Peyer's patch (tissue), 4 donors: ENCODE results near the gene GNG7.
A peak's percentile ranks its signal among the peaks of the same experiment; 100 is the strongest.

Experiments
- POLR2A ChIP-seq, 2 donors: fragments of 450-650 bp; IDR thresholded peaks; one replicate each; pipeline ENCODE4 v1.5.1; 2017; ENCODE audit warnings: antibody characterized with exemption in 2 of 2, mild to moderate bottlenecking in 2 of 2, moderate library complexity in 2 of 2
- TF ChIP-seq, protein P1 (sequence below), 6 experiments: fragments of 450-650 bp in 4 of 6; fragments of 200-600 bp in 2 of 6; sonication (generic) in 1 of 6; IDR thresholded peaks; one replicate each; pipeline ENCODE4 v1.5.1; 2017 to 2019; ENCODE audit warnings: antibody characterized with exemption in 6 of 6, mild to moderate bottlenecking in 3 of 6, moderate library complexity in 1 of 6

DNA sequence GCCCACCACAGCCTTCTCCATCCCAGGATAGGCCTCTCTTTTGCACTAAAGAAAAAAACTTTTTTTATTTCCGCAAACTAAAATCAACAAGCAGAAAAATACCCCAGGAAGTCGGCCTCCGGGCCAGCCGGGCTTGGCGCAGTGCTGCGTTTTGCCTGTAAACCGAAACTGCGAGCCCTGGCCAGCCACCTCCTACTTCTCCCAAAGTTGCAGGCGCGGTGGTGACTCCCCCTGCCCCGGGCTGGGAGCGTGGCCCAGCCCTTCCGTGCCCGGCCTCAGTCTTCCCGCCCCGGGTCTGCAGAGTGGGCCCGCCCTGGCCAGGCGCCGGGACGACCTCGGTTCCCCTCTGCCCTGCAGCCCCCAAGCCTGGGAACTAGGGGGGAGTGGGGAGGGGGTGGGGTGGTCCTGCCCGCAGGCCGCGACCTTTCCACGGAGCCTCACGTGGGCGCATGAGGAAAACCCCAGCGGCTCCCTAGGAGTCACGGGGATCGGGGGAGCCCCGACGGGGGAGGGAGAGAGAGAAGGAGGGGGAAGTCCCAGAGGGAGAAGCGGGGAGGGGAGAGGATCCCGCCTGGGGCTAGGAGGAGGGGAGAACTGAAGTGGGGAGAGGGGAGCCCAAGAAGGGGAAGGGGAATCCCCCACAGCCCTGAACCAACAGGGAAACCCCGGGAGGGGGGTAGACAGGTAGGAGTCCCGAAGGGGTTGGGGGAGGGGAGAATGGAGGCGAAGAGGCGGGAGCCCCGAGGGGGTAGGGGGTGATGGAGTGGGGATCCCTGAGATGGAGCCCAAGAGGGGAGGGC, 223.5 kb downstream of the GNG7 start:
- TF ChIP-seq, protein P1, sequence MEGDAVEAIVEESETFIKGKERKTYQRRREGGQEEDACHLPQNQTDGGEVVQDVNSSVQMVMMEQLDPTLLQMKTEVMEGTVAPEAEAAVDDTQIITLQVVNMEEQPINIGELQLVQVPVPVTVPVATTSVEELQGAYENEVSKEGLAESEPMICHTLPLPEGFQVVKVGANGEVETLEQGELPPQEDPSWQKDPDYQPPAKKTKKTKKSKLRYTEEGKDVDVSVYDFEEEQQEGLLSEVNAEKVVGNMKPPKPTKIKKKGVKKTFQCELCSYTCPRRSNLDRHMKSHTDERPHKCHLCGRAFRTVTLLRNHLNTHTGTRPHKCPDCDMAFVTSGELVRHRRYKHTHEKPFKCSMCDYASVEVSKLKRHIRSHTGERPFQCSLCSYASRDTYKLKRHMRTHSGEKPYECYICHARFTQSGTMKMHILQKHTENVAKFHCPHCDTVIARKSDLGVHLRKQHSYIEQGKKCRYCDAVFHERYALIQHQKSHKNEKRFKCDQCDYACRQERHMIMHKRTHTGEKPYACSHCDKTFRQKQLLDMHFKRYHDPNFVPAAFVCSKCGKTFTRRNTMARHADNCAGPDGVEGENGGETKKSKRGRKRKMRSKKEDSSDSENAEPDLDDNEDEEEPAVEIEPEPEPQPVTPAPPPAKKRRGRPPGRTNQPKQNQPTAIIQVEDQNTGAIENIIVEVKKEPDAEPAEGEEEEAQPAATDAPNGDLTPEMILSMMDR (IDR thresholded peaks at IDR 0.05), result no peak
- TF ChIP-seq POLR2A (IDR thresholded peaks at IDR 0.05), result peak; percentile 30 to 33
